Measurements from ENCODE around the gene FAM219B.
"Not testable (repeated sequence)": the region's sequence is repeated elsewhere in the genome, so short reads cannot be mapped to it uniquely, and the experiment has no call there.

Gene FAM219B

DNA sequence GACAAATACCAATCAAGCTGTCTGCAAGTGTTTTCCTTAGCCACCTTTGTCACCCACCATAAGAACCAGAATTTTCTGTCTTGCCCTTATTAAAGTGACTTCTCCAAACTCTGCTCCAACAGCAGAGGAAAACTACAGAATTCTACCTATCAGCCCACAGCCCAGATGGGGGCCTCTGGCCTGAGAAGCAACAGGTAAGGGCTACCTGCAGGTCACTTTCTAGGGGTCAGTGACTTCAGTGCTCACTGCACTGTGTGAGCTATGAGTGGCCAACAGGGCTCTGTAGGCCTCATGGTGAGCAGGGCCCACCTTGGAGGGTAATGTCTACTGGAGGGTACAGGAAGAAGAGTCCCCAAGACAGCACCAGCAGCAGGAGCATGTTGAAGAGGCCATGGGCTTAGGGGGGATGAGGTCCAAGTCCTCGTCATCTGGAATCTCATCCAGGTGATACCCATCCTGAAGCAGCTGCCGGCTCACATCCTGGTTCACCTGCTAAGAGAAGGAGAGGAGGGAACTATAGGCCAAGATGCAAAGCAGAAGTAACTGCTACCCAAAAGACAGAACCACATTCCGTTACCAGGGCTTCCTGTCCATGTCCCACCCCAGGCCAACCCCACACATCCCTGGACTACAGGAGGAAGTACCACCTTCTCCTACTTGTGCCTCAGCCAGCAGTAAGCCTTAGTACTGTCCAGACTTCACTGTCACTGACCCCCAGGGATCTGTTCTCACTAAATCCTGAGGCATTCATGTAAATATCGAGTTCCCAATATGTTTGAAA lies 4.2 kb downstream of the FAM219B start:
- no peak for DNase-seq (ENCODE audit: low read depth)

DNA sequence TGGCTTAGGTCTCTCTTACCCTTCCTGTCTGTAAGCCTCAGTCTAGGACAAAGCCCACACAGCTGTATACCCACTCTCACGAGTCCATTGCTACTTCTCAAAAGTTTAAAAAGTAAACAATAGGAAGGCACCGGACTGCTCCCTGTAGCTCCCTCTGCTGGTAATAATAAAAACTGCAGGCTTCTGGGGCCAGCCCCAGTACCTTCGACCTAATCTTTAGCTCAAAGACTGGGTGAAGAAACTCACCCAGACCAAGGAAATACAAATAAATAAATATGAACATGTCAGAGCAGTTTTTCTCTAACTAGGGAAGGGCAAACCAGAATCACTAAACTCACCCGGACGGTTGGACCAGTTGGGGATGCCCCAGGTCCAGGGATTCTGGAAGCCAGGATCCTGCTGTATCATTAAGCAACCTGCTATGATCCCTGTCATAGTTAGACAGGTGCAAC lies 5.0 kb downstream of the FAM219B start:
- peak; percentile 40 for DNase-seq (ENCODE audit: low read depth)

DNA sequence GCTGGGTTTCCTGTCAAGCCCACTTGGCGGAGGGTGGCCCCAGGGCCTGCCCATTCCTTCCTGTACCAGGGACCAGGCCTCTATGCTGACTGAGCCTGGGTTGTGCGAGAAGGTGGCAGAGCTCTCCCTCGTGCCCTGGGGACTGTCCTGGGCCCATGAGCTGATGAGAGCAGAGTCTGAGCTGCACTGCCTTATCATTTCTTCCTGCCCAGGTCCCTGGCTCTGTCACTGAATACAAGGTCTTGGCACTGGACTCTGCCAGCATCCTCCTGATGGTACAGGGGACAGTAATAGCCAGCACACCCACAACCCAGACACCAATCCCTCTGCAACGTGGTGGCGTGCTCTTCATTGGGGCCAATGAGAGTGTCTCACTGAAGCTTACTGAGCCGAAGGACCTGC lies 9.3 kb downstream of the FAM219B start:
- DNase-seq (ENCODE audit: low read depth), result no peak

DNA sequence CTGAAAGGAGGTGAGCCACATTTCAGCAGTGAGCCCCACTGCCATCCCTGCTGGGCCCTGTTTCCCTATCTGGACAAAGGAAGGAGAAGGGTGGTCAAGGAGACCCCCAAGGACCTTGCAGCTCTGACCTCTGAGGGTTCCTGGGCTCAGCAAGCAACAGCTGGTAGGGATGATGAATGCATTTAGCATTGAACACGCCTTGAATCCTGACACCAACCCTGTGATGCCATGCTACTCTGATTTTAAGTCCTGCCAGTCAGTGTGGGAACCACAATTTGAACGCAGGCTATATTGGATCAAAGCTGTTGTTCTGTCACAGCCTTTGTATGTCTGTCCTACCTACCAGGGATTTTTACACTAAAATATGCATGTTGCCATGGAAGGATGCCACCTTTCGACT lies 10.3 kb downstream of the FAM219B start:
- no peak for DNase-seq (ENCODE audit: low read depth)

DNA sequence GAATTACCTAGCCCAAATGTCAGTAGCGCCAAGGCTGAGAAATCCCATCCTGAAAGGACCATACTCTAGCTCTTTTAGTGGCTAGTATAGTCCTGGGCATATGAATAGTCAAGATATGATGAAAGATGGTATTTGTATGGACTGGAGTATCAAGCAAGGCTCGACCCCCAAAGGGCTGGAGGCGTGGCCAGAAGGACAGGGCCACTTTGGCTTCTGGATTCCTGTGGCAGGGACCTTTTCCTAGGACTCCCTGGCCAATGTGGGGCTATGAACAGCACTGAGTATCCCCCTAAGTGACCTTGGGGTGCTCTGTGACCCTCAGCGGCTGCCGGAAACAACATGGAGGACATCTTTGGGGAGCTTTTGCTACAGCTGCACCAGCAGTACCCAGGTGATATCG lies 10.8 kb downstream of the FAM219B start:
- no peak for DNase-seq (ENCODE audit: low read depth)

DNA sequence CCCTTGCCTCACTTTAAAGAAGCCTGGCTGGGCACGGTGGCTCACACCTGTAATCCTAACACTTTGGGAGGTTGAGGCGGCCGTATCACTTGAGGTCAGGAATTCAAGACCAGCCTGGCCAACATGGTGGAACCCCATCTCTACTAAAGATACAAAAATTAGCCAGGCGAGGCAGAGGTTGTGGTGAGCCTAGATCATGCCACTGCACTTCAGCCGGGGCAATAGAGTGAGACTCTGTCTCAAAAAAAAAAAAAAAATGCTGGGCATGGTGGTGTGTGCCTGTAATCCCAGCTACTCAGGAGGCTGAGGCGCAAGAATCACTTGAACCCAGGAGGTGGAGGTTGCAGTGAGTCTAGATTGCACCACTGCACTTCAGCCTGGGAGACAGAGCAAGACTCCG lies 12.3 kb downstream of the FAM219B start:
- DNase-seq (ENCODE audit: low read depth), result not testable (repeated sequence)

DNA sequence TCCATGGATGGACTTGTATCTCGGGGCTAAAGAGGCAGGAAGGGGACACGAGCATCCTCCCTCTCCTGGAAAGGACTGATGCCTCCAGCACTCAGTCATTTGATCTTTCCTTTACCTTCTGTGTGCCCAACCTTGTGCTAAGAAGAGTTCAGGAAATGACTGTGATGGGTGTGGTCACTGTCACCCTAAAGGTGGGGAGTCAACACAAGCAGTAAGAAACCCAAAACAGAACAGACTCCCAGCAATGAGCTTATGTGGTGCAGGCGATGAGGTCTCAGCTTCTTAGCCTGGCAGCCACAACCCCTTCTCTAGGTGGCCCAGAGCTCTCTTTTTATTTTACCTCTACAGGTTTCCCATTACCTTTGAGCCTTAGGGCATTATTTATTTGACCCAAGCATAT lies 13.0 kb downstream of the FAM219B start:
- DNase-seq (ENCODE audit: low read depth), result no peak

DNA sequence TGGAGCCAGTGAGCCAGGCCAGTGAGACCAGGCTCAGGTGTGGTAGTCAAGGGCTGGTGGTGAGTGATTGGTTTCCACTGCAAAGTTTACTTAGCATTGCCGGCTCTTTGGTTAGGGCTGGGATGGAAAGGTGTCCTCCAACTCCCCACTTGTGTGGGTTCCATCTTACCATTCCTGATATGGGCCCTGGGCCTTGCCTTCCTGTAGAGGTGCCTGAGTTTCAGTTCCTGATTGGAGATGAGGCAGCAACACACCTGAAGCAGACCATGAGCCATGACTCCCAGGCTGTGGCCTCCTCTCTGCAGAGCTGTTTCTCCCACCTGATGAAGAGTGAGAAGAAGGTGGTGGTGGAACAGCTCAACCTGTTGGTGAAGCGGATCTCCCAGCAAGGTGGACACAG lies 13.7 kb downstream of the FAM219B start:
- no peak for DNase-seq (ENCODE audit: low read depth)

DNA sequence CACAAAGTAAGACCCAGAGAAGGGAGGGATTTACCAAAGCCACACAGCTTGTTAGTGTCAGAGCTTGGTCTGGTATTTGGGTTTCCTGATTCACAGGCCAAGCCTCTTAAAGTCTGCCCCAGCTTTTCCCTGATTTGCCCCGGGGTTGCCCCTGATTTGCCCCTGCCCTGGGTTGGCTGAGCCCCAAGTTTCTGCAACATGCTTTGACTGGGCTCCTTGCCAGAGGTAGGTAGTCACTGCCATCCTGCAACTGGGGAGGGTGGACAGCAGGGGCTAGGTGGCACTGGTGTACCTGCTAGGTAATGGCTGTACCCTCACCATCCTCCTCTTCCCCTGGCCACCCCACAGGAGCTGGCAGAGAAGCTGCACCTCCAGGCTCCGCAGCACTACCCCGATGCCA lies 14.3 kb downstream of the FAM219B start:
- no peak for DNase-seq (ENCODE audit: low read depth)

DNA sequence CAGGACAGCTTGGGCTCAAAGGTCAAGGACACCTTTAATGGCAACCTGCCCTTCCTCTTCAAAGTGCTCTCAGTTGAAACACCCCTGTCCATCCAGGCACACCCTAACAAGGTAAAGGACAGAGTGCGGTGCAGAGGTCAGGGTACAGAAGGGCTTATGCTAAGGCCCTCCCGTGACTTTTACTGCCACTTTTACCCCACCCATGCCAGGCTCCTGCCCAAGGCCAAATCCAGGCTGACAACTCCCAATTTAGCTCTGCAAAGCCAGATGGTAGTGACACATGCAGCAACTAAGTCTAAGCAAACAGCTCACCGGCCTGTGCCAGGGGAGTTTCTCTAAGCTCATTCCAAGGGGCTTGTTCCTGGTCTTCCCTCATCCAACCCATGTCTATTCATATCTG lies 15.2 kb downstream of the FAM219B start:
- DNase-seq (ENCODE audit: low read depth), result no peak

DNA sequence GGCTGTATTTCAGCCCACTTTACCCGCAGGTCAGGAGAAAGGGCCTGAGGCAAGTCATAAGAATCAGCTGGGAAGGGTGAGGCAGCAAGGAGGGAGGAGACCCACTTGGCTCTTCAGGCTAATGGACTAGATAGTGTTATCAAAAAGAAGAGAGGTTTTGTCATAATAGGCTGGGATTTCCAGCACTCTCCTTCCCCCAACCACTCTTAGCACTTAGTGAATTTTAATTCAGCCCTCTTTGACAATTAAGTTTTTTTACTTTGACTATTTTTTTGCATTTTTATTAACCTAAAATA lies 16.0 kb downstream of the FAM219B start:
- no peak for DNase-seq (ENCODE audit: low read depth)

DNA sequence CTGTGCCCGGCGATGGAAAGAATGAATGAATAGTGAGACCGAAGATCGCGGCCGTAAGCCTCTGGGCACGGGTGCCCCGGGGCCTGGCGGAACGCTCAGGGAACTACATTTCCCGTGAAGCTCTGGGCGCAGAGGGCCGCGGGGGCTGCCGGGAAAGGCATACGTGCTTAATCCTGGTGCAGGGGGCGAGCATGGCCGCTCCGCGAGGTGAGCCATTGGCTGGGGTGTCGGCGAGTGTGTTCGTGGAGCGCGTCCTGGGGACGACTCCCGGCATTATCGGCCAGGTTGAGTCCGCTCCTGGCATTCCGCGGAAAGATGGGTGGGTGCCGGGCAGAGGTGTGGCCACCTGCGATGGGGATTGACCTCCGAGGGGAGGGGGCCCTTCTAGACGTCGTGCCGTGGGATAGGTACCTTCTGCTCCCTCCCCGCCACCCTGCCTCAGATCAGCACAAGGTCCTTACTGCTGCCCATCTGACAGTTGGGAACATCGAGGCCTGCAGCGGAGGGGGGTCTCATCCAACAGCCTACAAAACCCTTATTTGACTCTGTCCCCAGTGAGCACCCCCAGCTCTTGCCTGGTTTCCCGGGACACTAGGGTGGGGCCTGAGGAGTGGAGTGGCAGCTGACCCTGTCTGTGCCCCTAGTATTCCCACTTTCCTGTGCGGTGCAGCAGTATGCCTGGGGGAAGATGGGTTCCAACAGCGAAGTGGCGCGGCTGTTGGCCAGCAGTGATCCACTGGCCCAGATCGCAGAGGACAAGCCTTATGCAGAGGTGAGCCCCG lies 16.6 kb downstream of the FAM219B start, which contains the start of gene MPI:
Gene MPI, plus strand, starts transcription at position 160 of the 782 bp plus-strand sequence. Its CDS starts 32 bp downstream, at position 192.
- DNase-seq (ENCODE audit: low read depth), result peak; percentile 69

DNA sequence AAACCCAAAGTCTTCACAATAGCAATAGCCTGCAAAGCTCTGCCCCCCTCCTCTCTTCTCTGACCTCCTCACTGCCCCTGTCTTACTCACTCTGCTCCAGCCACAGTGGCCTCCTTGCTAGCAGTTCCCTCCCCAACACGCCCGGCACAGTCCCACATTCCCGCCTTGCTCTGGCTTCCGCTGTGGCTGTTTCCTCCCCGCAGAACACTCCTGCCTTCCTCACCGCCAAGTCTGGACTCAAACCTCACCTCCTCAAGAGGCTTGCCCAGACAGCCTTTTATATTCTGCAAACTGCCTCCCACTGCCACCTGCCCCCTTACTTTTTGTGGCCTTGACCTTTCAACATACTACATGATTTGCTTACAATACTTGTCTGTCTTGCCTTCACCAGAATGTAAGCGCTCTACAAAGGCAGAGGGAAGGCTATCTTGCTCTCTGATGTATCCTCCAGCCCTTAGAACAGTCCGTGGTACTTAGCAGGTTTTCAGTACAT lies 17.2 kb downstream of the FAM219B start:
- DNase-seq (ENCODE audit: low read depth), result peak; percentile 38

DNA sequence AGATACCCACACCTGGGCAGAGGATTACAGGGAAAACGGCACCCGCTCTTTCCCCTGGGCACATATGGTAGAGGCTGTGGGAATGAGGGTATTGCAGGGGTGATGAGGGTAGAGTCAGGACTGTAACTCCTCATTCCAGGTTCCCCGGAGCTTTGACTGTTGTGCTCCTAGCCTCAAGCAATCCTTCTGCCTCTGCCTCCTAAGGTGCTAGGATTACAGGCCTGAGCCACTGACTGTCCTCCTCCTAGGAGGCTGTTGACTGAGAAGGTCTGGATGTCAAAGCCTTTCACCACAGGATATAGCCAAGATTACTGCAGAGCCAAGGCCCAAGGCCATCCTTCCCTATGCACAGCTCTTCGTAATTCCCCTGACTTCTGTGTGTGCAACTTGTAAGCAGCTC lies 17.9 kb downstream of the FAM219B start:
- peak; percentile 25 for DNase-seq (ENCODE audit: low read depth)

DNA sequence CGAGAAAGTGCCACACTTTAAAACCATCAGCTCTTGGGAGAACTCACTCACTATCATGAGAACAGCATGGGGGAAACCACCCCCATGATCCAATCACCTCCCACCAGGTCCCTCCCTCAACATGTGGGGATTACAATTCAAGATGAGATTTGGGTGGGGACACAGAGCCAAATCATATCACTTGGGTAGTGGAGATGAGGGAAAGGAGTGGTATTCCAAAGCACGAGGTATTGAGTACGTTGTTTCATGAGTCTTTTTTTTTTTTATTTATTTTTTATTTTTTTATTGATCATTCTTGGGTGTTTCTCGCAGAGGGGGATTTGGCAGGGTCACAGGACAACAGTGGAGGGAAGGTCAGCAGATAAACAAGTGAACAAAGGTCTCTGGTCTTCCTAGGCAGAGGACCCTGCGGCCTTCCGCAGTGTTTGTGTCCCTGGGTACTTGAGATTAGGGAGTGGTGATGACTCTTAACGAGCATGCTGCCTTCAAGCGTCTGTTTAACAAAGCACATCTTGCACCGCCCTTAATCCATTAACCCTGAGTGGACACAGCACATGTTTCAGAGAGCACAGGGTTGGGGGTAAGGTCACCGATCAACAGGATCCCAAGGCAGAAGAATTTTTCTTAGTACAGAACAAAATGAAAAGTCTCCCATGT lies 19.0 kb downstream of the FAM219B start:
- DNase-seq (ENCODE audit: low read depth), result not testable (repeated sequence)

DNA sequence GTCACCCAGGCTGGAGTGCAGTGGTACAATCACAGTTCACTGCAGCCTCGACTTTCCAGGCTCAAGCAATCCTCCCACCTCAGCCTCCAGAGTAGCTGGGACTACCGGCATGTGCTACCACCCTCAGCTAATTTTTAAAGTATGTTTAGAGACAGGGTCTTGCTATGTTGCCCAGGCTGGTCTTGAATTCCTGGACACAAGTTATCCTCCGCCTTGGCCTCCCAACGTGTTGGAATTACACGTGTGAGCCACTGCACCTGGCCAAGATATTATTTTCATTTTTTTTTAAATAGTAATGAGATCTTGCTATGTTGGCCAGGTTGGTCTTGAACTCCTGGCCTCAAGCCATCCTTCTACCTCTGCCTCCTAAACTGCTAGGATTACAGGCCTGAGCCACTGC lies 21.2 kb downstream of the FAM219B start:
- no peak for DNase-seq (ENCODE audit: low read depth)

DNA sequence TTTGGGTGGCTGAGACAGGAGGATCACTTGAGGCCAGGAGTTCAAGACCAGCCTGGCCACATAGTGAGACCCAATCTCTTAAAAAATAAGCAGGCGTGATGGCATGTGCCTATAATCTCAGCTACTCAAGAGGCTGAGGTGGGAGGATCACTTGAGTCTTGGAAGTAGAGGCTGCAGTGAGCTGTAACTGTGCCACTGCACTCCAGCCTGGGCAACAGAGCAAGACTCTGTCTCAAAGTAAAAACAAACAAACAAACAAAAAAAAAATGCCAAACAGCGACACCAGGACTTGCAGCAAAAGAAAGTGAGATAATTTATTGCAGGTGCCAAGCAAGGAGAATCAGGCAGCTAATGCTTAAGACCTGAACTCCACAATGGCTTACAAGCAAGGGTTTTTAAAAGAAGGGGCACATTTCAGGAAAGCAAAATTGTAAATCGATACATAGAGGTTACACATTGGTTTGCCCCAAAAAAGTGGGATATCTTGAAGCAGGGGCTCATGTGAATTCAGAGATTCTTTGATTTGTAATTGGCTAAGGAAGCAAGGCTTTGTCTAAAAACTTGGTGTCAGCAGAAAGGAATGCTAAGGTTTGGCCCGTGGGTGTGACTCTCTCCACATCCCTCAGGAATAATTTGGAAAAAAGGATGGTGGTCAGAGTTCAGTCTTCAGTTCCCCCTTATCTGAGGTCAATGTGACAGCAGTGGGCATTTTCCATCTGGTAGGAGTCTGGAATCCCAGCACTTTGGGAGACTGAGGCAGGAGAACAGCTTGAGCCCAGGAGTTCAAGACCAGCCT lies 22.0 kb downstream of the FAM219B start:
- no peak for DNase-seq (ENCODE audit: low read depth)

DNA sequence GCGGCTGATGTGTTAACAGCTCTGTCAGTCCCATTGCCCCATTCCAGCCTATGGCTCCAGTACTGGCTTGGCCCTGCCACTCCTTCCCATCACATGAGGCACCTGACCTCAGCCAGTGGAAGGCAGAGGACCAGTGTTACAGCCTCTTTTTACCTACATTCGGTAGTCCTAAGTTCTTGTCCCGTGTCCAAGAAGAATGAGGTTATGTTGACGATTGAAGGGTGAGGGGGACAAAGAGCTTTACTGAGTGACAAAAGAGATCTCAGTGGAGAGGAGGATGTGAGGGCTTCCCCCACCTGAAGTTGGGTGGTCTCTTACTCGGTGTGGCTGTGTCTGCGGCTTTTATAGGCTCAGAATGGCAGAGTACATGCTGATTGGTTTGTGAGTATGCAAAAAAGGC lies 24.1 kb downstream of the FAM219B start:
- DNase-seq (ENCODE audit: low read depth), result no peak

DNA sequence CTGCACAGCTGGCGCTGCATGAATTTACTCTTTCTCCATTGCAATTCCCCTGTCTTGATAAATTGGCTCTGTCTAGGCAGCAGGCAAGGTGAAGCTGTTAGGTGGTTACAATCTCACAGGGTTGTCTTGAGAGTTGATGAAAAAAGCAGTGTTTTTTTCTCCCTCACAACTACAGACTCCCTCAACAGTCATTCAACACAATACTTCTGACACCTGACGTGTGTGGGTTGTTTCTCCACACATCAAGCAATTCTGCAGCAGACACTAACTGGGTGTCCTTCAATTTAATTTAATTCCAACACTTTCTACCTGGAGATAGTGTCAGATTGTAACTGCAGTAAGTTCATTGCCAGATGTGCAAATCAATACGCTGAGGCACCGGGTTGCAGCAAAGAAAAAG lies 28.4 kb downstream of the FAM219B start:
- no peak for DNase-seq (ENCODE audit: low read depth)

DNA sequence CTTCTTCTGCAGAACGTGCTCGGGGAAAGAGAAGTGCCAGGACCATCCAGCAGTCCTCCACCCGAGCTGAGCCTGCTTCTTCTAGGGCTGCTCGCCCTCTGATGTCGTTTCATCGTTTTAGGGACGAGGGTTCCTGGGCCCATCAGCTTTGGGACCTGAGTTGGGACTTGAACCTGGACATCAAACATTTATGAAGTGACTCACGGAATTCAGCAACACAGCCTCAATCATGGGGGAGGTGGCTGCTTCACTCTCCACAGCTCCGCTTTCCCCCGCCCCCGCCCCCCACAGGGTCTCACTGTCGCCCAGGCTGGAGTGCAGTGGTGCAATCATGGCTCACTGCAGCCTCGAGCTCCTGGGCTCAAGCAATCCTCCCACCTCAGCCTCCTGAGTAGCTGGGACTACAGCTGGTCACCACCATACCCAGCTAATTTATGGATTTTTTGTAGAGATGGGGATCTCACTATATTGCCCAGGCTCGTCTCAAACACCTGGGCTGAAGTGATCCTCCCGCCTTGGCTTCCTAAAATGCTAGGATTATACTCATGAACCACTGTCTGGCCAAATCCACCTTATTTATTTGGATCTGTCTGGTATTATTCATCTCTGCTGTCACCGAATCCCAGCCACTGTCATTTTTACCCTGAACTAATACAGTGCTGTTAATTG lies 32.8 kb downstream of the FAM219B start:
- peak; percentile 33 for DNase-seq (ENCODE audit: low read depth)

DNA sequence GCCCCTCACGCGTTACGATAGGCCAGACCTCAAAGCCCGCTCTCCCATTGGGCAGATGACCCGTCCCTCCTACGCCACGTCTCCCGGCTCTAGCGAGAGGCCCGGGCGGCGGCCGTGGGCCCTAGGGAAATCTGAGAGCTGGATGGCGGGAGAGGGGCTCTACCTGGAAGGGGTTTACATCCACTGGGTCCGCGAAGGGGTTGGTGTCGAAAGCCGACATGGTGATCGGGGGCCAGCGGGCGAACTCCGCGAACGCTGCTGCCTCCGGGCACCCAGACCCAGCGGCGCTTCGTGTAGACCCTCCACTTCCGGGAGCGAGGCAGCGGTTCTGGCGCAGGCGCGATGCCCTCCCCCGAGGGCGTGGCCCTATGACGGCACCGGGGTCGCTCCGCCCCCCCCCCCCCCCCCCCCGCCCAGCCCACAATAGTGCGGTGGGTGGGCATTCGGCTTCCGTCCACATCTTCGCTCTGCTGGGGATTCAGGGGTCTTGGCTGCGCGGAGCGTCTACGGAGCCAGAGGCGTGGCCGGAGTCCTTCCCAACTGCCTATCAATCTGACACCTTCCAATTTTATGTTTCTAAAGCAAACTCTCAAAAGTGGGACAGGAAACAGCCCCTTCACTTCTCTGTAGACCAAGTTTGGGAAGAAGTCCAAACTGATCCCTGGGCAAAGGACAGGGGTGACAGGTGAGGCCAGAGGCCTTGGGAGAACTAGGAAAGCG lies 33.5 kb downstream of the FAM219B start, which contains the start of gene SCAMP2:
Gene SCAMP2, minus strand, starts transcription at position 330 of the 720 bp plus-strand sequence. Its CDS starts 110 bp downstream, at position 220.
- peak; percentile 93 for DNase-seq (ENCODE audit: low read depth)

All from amniotic epithelial cell (primary cell).